HUES64 (cell line): ENCODE data around the gene NECTIN1.

Experiments
- H3K27ac ChIP-seq: 2 replicates; pipeline ENCODE4 v1.7.0; 2013; ENCODE audit warnings: low read depth, low read length, inconsistent platforms
- H3K27me3 ChIP-seq: 2 replicates; pipeline ENCODE4 v1.6.1; 2013; ENCODE audit warnings: mild to moderate bottlenecking, low read length; ENCODE audit not compliant: insufficient read depth
- H3K36me3 ChIP-seq: 2 replicates; pipeline ENCODE4 v1.6.1; 2013; ENCODE audit warnings: mild to moderate bottlenecking, low read length; ENCODE audit not compliant: insufficient read depth
- H3K4me1 ChIP-seq: 2 replicates; pipeline ENCODE4 v1.6.1; 2013; ENCODE audit warnings: mild to moderate bottlenecking, low read length, moderate library complexity; ENCODE audit not compliant: insufficient read depth
- H3K4me3 ChIP-seq: 2 replicates; pipeline ENCODE4 v1.5.1; 2013; ENCODE audit warnings: mild to moderate bottlenecking, low read length, moderate library complexity
- H3K9ac ChIP-seq: 2 replicates; pipeline ENCODE4 v1.6.1; 2013; ENCODE audit warnings: mild to moderate bottlenecking, low read depth, low read length
- H3K9me3 ChIP-seq: 2 replicates; pipeline ENCODE4 v1.6.1; 2013; ENCODE audit warnings: low read depth, low read length; ENCODE audit not compliant: insufficient read depth
- WGBS: fragments of 150-250, 120-280 bp; methylation state at CpG from one replicate; pipeline ENCODE4 v1.1.7; 2013; ENCODE audit warnings: missing lambda C conversion rate; 5-methylcytosine and 5-hydroxymethylcytosine counted together

Gene NECTIN1

GRCh38 chr11:119622454-119623143 is 106.4 kb downstream of the NECTIN1 start:
- H3K9me3 ChIP-seq: no peaks in the 10 kb centered on the region
- H3K27me3 ChIP-seq: no peaks in the 10 kb centered on the region
- H3K4me3 ChIP-seq: no peak overlapping the region
- H3K27ac ChIP-seq: no peak overlapping the region
- 90% methylated on average over 17 of the region's 17 CpGs for WGBS
- H3K36me3 ChIP-seq: no peaks in the 10 kb centered on the region
- no peak overlapping the region for H3K9ac ChIP-seq
- H3K4me1 ChIP-seq: peaks cover 38% of the 10 kb centered on the region

GRCh38 chr11:119619665-119620064 is 109.3 kb downstream of the NECTIN1 start:
- Histone ChIP-seq H3K4me3 (no peak overlapping the region), H3K36me3 (no peaks in the 10 kb centered on the region), H3K9ac (no peak overlapping the region), H3K27ac (no peak overlapping the region), H3K4me1 (peaks cover 29% of the 10 kb centered on the region), H3K27me3 (no peaks in the 10 kb centered on the region), H3K9me3 (no peaks in the 10 kb centered on the region)
- 90% methylated on average over 3 of the region's 3 CpGs for WGBS

GRCh38 chr11:119618208-119618909 is 110.6 kb downstream of the NECTIN1 start:
- H3K9ac ChIP-seq: no peak overlapping the region
- H3K9me3 ChIP-seq: no peaks in the 10 kb centered on the region
- peaks cover 6% of the 10 kb centered on the region; the same call in 1 of the 2 replicates for H3K27me3 ChIP-seq
- no peak overlapping the region for H3K27ac ChIP-seq
- H3K36me3 ChIP-seq: no peaks in the 10 kb centered on the region
- peaks cover 33% of the 10 kb centered on the region for H3K4me1 ChIP-seq
- H3K4me3 ChIP-seq: no peak overlapping the region
- WGBS: 35% methylated on average over 7 of the region's 8 CpGs

GRCh38 chr11:119617340-119617713 is 111.7 kb downstream of the NECTIN1 start:
- H3K27ac ChIP-seq: no peak overlapping the region
- no peak overlapping the region for H3K4me3 ChIP-seq
- H3K4me1 ChIP-seq: peaks cover 33% of the 10 kb centered on the region
- H3K36me3 ChIP-seq: no peaks in the 10 kb centered on the region
- H3K9me3 ChIP-seq: no peaks in the 10 kb centered on the region
- H3K27me3 ChIP-seq: peaks cover 7% of the 10 kb centered on the region; the same call in 1 of the 2 replicates
- no peak overlapping the region for H3K9ac ChIP-seq
- WGBS: 81% methylated on average over 13 of the region's 13 CpGs

- Histone ChIP-seq H3K9me3 (no peaks in the 10 kb centered on the region), H3K36me3 (no peaks in the 10 kb centered on the region), H3K4me3 (no peak overlapping the region), H3K27ac (no peak overlapping the region), H3K4me1 (peaks cover 33% of the 10 kb centered on the region), H3K9ac (no peak overlapping the region), H3K27me3 (peaks cover 7% of the 10 kb centered on the region; the same call in 1 of the 2 replicates)
- WGBS: 82% methylated on average over 9 of the region's 9 CpGs
Observed at GRCh38 chr11:119616586-119617339, 112.2 kb downstream of the NECTIN1 start.

GRCh38 chr11:119615882-119616196 is 113.2 kb downstream of the NECTIN1 start:
- no peak overlapping the region for H3K4me3 ChIP-seq
- no peaks in the 10 kb centered on the region for H3K36me3 ChIP-seq
- H3K4me1 ChIP-seq: peaks cover 33% of the 10 kb centered on the region
- no peak overlapping the region for H3K27ac ChIP-seq
- H3K9me3 ChIP-seq: no peaks in the 10 kb centered on the region
- H3K27me3 ChIP-seq: peaks cover 7% of the 10 kb centered on the region; the same call in 1 of the 2 replicates
- no peak overlapping the region for H3K9ac ChIP-seq

GRCh38 chr11:119615003-119615881 is 113.8 kb downstream of the NECTIN1 start:
- no peaks in the 10 kb centered on the region for H3K9me3 ChIP-seq
- H3K36me3 ChIP-seq: no peaks in the 10 kb centered on the region
- H3K4me1 ChIP-seq: peaks cover 33% of the 10 kb centered on the region
- no peak overlapping the region for H3K27ac ChIP-seq
- H3K4me3 ChIP-seq: no peak overlapping the region
- H3K9ac ChIP-seq: no peak overlapping the region
- whole genome bisulfite sequencing: 86% methylated on average over 9 of the region's 9 CpGs
- H3K27me3 ChIP-seq: peaks cover 7% of the 10 kb centered on the region; the same call in 1 of the 2 replicates

- Histone ChIP-seq H3K27ac (no peak overlapping the region), H3K4me1 (peaks cover 33% of the 10 kb centered on the region), H3K9ac (no peak overlapping the region), H3K36me3 (no peaks in the 10 kb centered on the region), H3K9me3 (no peaks in the 10 kb centered on the region), H3K4me3 (no peak overlapping the region), H3K27me3 (peaks cover 7% of the 10 kb centered on the region; the same call in 1 of the 2 replicates)
- 72% methylated on average over 6 of the region's 6 CpGs for WGBS
Observed at GRCh38 chr11:119614222-119615002, 114.6 kb downstream of the NECTIN1 start.

- Histone ChIP-seq H3K27ac (no peak overlapping the region), H3K27me3 (peaks cover 15% of the 10 kb centered on the region), H3K9ac (no peak overlapping the region), H3K36me3 (no peaks in the 10 kb centered on the region), H3K4me3 (no peak overlapping the region), H3K9me3 (no peaks in the 10 kb centered on the region), H3K4me1 (peaks cover 34% of the 10 kb centered on the region)
- WGBS: 93% methylated on average over 6 of the region's 6 CpGs
Observed at GRCh38 chr11:119612814-119613213, 116.2 kb downstream of the NECTIN1 start.

GRCh38 chr11:119610836-119611426 is 118.1 kb downstream of the NECTIN1 start:
- peaks cover 21% of the 10 kb centered on the region for H3K27me3 ChIP-seq
- H3K4me1 ChIP-seq: peaks cover 36% of the 10 kb centered on the region
- WGBS: 94% methylated on average over 5 of the region's 5 CpGs
- H3K36me3 ChIP-seq: no peaks in the 10 kb centered on the region
- no peak overlapping the region for H3K27ac ChIP-seq
- no peak overlapping the region for H3K9ac ChIP-seq
- H3K4me3 ChIP-seq: no peak overlapping the region
- H3K9me3 ChIP-seq: no peaks in the 10 kb centered on the region
